Measurements from ENCODE around the gene MED31. TPM values are rescaled to one million over a fixed set of nuclear protein-coding genes. Genes with fewer than 3 reads are reported as not detected.
A peak's percentile ranks its signal among the peaks of the same experiment; 100 is the strongest.

MED31 gene
- total and polyA plus RNA-seq, 2 of the 4 experiments (the other 2 are of a cell fraction): 5.6 to 11.6 TPM

- no TSS peak for BruUV-seq (replicated peaks)
- H4K20me1 ChIP-seq (ENCODE audit: insufficient read depth, low read length): no peaks in the 10 kb centered on the region
- H3K9me3 ChIP-seq (ENCODE audit: control insufficient read depth, insufficient read depth, low read length): no peaks in the 10 kb centered on the region
- ChIA-PET POLR2A (ENCODE audit: unreplicated experiment) (no interaction called here), CTCF (no interaction called here)
- in situ Hi-C loops (cut with MboI; ENCODE audit: low sequenced_read_pairs): no loop called here
- H3K79me1 ChIP-seq (ENCODE audit: low read depth in 1 of 2, low read length in 2 of 2): no peaks in the 10 kb centered on the region
- no peak overlapping the region for H2BK15ac ChIP-seq (ENCODE audit: low read depth, low read length)
- H2BK120ac ChIP-seq (ENCODE audit: low read depth, low read length): no peak overlapping the region
- no peak overlapping the region for H3K4ac ChIP-seq (ENCODE audit: low read depth, low read length)
- no peak overlapping the region for H3K56ac ChIP-seq (ENCODE audit: extremely low read depth, insufficient read depth, low read length)
- H3K4me3 ChIP-seq (ENCODE audit: insufficient read depth, low read depth, low read length): no peak overlapping the region
- no peak overlapping the region for H3K27ac ChIP-seq (ENCODE audit: insufficient read depth, low read length)
- 20% methylated on average over 1 of the region's 5 CpGs; no CpG with 5 or more reads in 1 of the 2 experiments for WGBS, 2 experiments (ENCODE audit: extremely low coverage in 2 of 2, insufficient read length in 1 of 2)
- H4K5ac ChIP-seq (ENCODE audit: low read depth, low read length): no peak overlapping the region
- H3K36me3 ChIP-seq (ENCODE audit: control insufficient read depth, insufficient read depth, low read length): no peaks in the 10 kb centered on the region
- intact Hi-C loops (cut with micrococcal nuclease): no loop called here
- H3K4me1 ChIP-seq (ENCODE audit: control insufficient read depth, insufficient read depth, low read length): no peaks in the 10 kb centered on the region
- TF ChIP-seq CHD1 (IDR thresholded peaks at IDR 0.05; ENCODE audit: low read depth, low read length) (no peak), ELK1 (IDR thresholded peaks at IDR 0.05; ENCODE audit: borderline replicate concordance, low read depth, low read length) (no peak), RCOR1 (IDR thresholded peaks at IDR 0.05; ENCODE audit: insufficient replicate concordance, low read length) (no peak), FOS (IDR thresholded peaks at IDR 0.05; ENCODE audit: low read depth, low read length) (no peak), MAZ (IDR thresholded peaks at IDR 0.05; ENCODE audit: borderline replicate concordance, low read depth, low read length) (no peak), MAFK (IDR thresholded peaks at IDR 0.05; ENCODE audit: low read depth, low read length) (no peak), POLR2A (IDR thresholded peaks at IDR 0.05; ENCODE audit: low read depth, low read length) (no peak)
- TF ChIP-seq, protein P1, sequence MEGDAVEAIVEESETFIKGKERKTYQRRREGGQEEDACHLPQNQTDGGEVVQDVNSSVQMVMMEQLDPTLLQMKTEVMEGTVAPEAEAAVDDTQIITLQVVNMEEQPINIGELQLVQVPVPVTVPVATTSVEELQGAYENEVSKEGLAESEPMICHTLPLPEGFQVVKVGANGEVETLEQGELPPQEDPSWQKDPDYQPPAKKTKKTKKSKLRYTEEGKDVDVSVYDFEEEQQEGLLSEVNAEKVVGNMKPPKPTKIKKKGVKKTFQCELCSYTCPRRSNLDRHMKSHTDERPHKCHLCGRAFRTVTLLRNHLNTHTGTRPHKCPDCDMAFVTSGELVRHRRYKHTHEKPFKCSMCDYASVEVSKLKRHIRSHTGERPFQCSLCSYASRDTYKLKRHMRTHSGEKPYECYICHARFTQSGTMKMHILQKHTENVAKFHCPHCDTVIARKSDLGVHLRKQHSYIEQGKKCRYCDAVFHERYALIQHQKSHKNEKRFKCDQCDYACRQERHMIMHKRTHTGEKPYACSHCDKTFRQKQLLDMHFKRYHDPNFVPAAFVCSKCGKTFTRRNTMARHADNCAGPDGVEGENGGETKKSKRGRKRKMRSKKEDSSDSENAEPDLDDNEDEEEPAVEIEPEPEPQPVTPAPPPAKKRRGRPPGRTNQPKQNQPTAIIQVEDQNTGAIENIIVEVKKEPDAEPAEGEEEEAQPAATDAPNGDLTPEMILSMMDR (conservative IDR thresholded peaks at IDR 0.05; ENCODE audit: low read depth, low read length): no peak
- TF ChIP-seq, protein P2, sequence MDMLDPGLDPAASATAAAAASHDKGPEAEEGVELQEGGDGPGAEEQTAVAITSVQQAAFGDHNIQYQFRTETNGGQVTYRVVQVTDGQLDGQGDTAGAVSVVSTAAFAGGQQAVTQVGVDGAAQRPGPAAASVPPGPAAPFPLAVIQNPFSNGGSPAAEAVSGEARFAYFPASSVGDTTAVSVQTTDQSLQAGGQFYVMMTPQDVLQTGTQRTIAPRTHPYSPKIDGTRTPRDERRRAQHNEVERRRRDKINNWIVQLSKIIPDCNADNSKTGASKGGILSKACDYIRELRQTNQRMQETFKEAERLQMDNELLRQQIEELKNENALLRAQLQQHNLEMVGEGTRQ (IDR thresholded peaks at IDR 0.05; ENCODE audit: low read depth, low read length): no peak
- H2BK5ac ChIP-seq (ENCODE audit: low read depth, low read length, poor library complexity, severe bottlenecking): no peak overlapping the region
- H3K18ac ChIP-seq (ENCODE audit: low read depth, low read length): no peak overlapping the region
- H2BK20ac ChIP-seq (ENCODE audit: low read depth, low read length): no peak overlapping the region
- peak overlapping the region; percentile 24 for H2AK9ac ChIP-seq (replicated peaks; ENCODE audit: low read depth, low read length, poor library complexity)
- no peak overlapping the region for H3K23ac ChIP-seq (ENCODE audit: low read depth, low read length)
- H2AK5ac ChIP-seq (ENCODE audit: low read depth, low read length): no peak overlapping the region
- DNase-seq: no peak
- peaks cover 12% of the 10 kb centered on the region for H3K27me3 ChIP-seq (ENCODE audit: control insufficient read depth, insufficient read depth, low read length)
- H3K9me1 ChIP-seq (ENCODE audit: insufficient read depth, low read length): no peaks in the 10 kb centered on the region
- H4K91ac ChIP-seq (ENCODE audit: insufficient read depth, low read depth, low read length): no peak overlapping the region
- dilution Hi-C loops (cut with HindIII; ENCODE audit: low sequenced_read_pairs, unreplicated experiment): no loop called here
- H3K9ac ChIP-seq (ENCODE audit: low read depth, low read length): no peak overlapping the region
- no peak overlapping the region for H3K4me2 ChIP-seq (ENCODE audit: low read depth, low read length)
- H3K14ac ChIP-seq (replicated peaks; ENCODE audit: low read depth, low read length): no peak overlapping the region
- no peak for ATAC-seq (ENCODE audit: low read depth)
- no peak overlapping the region for H4K8ac ChIP-seq (ENCODE audit: low read depth in 2 of 2, low read length in 2 of 2)
- H2AFZ ChIP-seq (replicated peaks; ENCODE audit: low read length, poor library complexity): peak overlapping the region; percentile 41
Observed at GRCh38 chr17:6696906-6697305, 45.5 kb upstream of the MED31 start.
